Smooth muscle cell (in vitro differentiated cells): ENCODE results near the gene EFCAB6. TPM values are rescaled to one million over a fixed set of nuclear protein-coding genes. Genes with fewer than 3 reads are reported as not detected.

ENCODE experiments used
- DNase-seq: peaks from one replicate; lab custom pipeline; 2025; ENCODE audit not compliant: unreplicated experiment; lab: John Stamatoyannopoulos, UW
- H2AFZ ChIP-seq: fragments of 200-600 bp; sonication (generic); 2 replicates; pipeline ENCODE4 v1.6.0; 2016; ENCODE audit warnings: antibody characterized with exemption, low read depth, mild to moderate bottlenecking
- H3F3A ChIP-seq: fragments of 200-600 bp; sonication (generic); 2 replicates; pipeline ENCODE4 v1.6.0; 2017; ENCODE audit warnings: antibody characterized with exemption, low read depth
- H3K27ac ChIP-seq: fragments of 200-600 bp; sonication (generic); 2 replicates; pipeline ENCODE4 v1.5.1; 2016; ENCODE audit warnings: low read depth, mild to moderate bottlenecking
- H3K27me3 ChIP-seq: fragments of 200-600 bp; sonication (generic); 2 replicates; pipeline ENCODE4 v1.6.1; 2016; ENCODE audit warnings: low read depth, mild to moderate bottlenecking
- H3K36me3 ChIP-seq: fragments of 200-600 bp; sonication (generic); 2 replicates; pipeline ENCODE4 v1.5.1; 2016; ENCODE audit warnings: low read depth
- H3K4me1 ChIP-seq: fragments of 200-600 bp; sonication (generic); 2 replicates; pipeline ENCODE4 v1.5.1; 2016; ENCODE audit warnings: low read depth
- H3K4me2 ChIP-seq: fragments of 200-600 bp; sonication (generic); 2 replicates; pipeline ENCODE4 v1.6.0; 2016; ENCODE audit warnings: mild to moderate bottlenecking
- H3K4me3 ChIP-seq: fragments of 200-600 bp; sonication (generic); 2 replicates; pipeline ENCODE4 v1.5.1; 2016; ENCODE audit warnings: mild to moderate bottlenecking
- H3K79me2 ChIP-seq: fragments of 200-600 bp; sonication (generic); 2 replicates; pipeline ENCODE4 v1.6.0; 2016; ENCODE audit warnings: low read depth, mild to moderate bottlenecking
- H3K9ac ChIP-seq: fragments of 200-600 bp; sonication (generic); 2 replicates; pipeline ENCODE4 v1.6.0; 2016; ENCODE audit warnings: low read depth
- H3K9me3 ChIP-seq: fragments of 200-600 bp; sonication (generic); replicated peaks from 2 replicates; pipeline ENCODE4 v1.5.1; 2016; ENCODE audit warnings: low read depth
- H4K20me1 ChIP-seq: fragments of 200-600 bp; sonication (generic); 2 replicates; pipeline ENCODE4 v1.6.0; 2016; ENCODE audit warnings: low read depth
- WGBS: methylation state at CpG from one replicate; pipeline ENCODE4 v1.1.7; 2016; ENCODE audit warnings: low lambda C conversion rate; 5-methylcytosine and 5-hydroxymethylcytosine counted together
- polyA plus RNA-seq: library from polyadenylated mRNA; unstranded; fragments of >200 nt; fragmentation: Nextera tagmentation; extraction: Ambion mirVana; gene quantifications from 2 replicates; pipeline ENCODE4 v1.2.1, GENCODE V29; 2016
- total RNA-seq: library from RNA; depleted of rRNA; stranded (reverse); fragments of >200 nt; gene quantifications from 2 replicates; pipeline ENCODE4 v1.2.3, GENCODE V29; 2014
- TF ChIP-seq, protein P1 (sequence below): fragments of 200-600 bp; sonication (generic); IDR thresholded peaks from 2 replicates; pipeline ENCODE4 v1.5.1; 2017; ENCODE audit warnings: borderline replicate concordance, mild to moderate bottlenecking, antibody characterized with exemption; ENCODE audit not compliant: insufficient read depth, poor library complexity, severe bottlenecking

Gene EFCAB6
- total and polyA plus RNA-seq, 2 experiments from 2014 or later: 0.80 to 2.9 TPM

GRCh38 chr22:43827003-43827735, 15.1 kb upstream of the EFCAB6 start:
- Histone ChIP-seq H3K79me2 (no peaks in the 10 kb centered on the region), H3K27ac (peak overlapping the region; percentile 89), H3K9me3 (no peaks in the 10 kb centered on the region), H3K27me3 (no peaks in the 10 kb centered on the region), H3K4me1 (peaks cover 7% of the 10 kb centered on the region), H3K9ac (peak overlapping the region; percentile 52), H3K4me2 (peak overlapping the region; percentile 81), H2AFZ (peak overlapping the region; percentile 17), H3K36me3 (no peaks in the 10 kb centered on the region), H3K4me3 (peak overlapping the region; percentile 30), H3F3A (peaks cover 19% of the 10 kb centered on the region), H4K20me1 (no peaks in the 10 kb centered on the region)
- no peak for DNase-seq
- TF ChIP-seq, protein P1, sequence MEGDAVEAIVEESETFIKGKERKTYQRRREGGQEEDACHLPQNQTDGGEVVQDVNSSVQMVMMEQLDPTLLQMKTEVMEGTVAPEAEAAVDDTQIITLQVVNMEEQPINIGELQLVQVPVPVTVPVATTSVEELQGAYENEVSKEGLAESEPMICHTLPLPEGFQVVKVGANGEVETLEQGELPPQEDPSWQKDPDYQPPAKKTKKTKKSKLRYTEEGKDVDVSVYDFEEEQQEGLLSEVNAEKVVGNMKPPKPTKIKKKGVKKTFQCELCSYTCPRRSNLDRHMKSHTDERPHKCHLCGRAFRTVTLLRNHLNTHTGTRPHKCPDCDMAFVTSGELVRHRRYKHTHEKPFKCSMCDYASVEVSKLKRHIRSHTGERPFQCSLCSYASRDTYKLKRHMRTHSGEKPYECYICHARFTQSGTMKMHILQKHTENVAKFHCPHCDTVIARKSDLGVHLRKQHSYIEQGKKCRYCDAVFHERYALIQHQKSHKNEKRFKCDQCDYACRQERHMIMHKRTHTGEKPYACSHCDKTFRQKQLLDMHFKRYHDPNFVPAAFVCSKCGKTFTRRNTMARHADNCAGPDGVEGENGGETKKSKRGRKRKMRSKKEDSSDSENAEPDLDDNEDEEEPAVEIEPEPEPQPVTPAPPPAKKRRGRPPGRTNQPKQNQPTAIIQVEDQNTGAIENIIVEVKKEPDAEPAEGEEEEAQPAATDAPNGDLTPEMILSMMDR: no peak
- 41% methylated on average over 13 of the region's 13 CpGs for WGBS

DNA sequence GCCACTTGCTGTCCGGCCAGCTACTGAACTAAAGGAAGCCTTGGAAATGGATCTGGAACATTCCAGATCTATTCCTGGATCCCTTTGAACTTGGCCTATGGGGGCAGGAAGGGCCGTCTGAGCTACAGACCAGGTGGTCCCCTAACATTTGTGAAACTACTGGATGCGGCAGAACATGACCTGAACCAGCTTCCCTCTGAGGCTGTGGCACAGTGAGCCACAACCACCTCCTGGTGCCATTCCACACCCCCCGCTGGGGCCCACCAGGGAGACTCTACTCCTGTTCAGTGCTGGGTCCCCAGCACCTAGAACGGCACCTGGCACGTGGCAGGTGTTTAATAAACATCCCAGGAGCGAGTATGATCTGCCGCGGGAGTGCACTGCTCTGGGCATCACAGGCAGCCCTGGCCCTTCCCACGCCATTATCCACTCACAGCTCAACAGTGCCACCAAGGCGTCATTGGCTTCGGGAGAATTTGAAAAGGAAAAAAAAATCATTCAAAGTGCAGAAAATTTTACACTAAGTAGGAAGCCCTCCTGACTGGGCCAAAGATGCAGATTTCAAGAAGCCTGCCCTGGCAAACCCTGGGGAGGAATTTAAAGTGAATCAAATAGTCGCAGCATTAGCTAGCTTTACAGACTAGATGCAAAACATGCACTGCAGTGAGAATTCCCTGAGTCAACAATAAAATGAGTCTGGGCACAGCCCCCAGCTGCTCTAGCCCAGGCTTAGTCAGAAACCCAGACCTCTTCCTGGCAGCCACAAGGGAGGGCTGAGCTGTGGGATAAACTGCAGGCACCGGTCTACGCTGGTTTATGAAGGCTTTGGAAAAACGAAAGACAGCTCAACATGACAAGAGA, 14.3 kb upstream of the EFCAB6 start:
- TF ChIP-seq, protein P1: peak; percentile 34
- Histone ChIP-seq H3K79me2 (no peaks in the 10 kb centered on the region), H3K27ac (peak overlapping the region; percentile 89), H3K9me3 (no peaks in the 10 kb centered on the region), H3K27me3 (no peaks in the 10 kb centered on the region), H3K4me3 (peak overlapping the region; percentile 30), H4K20me1 (no peaks in the 10 kb centered on the region), H3F3A (peaks cover 19% of the 10 kb centered on the region), H3K9ac (peak overlapping the region; percentile 52), H3K36me3 (no peaks in the 10 kb centered on the region), H2AFZ (peak overlapping the region; percentile 17), H3K4me2 (peak overlapping the region; percentile 81), H3K4me1 (peaks cover 7% of the 10 kb centered on the region)
- peak; percentile 40 for DNase-seq
- WGBS: 41% methylated on average over 16 of the region's 16 CpGs

DNA sequence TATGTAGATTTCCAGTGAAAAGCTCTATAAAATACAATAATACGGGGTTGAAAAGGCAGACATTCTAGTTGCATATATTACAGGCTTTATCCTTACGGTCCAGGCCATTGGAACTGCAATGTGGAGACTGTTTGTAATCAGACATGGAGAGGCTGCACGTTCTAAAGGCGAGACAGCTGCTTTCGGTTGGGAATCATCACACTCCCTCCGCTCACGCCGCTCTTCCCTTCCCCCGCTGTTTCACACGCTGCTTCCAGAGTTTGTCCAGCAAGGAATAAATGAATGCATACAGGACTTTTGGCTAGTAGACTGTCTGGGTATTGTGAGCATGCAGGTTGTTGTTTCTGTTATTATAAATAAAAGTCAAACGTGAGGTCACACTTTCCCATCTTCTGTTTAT, 13.5 kb upstream of the EFCAB6 start:
- DNase-seq: no peak
- H3K79me2 ChIP-seq: no peaks in the 10 kb centered on the region
- H3K9ac ChIP-seq: no peak overlapping the region
- peaks cover 7% of the 10 kb centered on the region for H3K4me1 ChIP-seq
- H2AFZ ChIP-seq: no peak overlapping the region
- TF ChIP-seq, protein P1: no peak
- H3K36me3 ChIP-seq: no peaks in the 10 kb centered on the region
- H3K9me3 ChIP-seq: no peaks in the 10 kb centered on the region
- peak overlapping the region; percentile 89 for H3K27ac ChIP-seq
- WGBS: 71% methylated on average over 11 of the region's 11 CpGs
- no peaks in the 10 kb centered on the region for H4K20me1 ChIP-seq
- peak overlapping the region; percentile 81 for H3K4me2 ChIP-seq
- H3K4me3 ChIP-seq: no peak overlapping the region
- H3K27me3 ChIP-seq: no peaks in the 10 kb centered on the region
- peaks cover 19% of the 10 kb centered on the region for H3F3A ChIP-seq
